ENCODE results near the gene DDX51.

DNA sequence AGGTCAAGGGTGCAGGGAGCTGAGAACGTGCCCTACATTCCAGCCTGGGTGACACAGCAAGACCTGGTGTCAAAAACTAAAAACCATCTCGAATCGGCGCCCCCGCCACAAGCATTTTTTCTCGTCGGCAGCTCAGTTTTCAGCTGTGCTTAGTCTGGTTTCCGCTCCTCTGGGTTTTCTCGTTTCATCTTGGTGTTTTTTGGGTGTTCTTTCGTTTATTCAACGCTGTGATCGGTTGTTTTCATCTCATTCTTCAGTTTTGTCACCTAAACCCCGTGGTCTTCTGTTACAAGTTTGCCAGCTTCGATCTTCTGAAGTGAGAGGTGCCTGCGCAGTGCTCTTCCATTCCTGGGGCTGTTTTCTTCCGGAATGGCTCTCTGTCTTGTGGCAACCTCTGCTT, 41.6 kb upstream of the DDX51 start:
- TF ChIP-seq, protein P1, sequence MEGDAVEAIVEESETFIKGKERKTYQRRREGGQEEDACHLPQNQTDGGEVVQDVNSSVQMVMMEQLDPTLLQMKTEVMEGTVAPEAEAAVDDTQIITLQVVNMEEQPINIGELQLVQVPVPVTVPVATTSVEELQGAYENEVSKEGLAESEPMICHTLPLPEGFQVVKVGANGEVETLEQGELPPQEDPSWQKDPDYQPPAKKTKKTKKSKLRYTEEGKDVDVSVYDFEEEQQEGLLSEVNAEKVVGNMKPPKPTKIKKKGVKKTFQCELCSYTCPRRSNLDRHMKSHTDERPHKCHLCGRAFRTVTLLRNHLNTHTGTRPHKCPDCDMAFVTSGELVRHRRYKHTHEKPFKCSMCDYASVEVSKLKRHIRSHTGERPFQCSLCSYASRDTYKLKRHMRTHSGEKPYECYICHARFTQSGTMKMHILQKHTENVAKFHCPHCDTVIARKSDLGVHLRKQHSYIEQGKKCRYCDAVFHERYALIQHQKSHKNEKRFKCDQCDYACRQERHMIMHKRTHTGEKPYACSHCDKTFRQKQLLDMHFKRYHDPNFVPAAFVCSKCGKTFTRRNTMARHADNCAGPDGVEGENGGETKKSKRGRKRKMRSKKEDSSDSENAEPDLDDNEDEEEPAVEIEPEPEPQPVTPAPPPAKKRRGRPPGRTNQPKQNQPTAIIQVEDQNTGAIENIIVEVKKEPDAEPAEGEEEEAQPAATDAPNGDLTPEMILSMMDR (conservative IDR thresholded peaks at IDR 0.05; ENCODE audit: low read depth in 2 of 2): no peak
- TF ChIP-seq EZH2phosphoT487 (IDR thresholded peaks at IDR 0.05; ENCODE audit: unreplicated experiment) (no peak), POLR2AphosphoS5 (IDR thresholded peaks at IDR 0.05; ENCODE audit: low read depth) (no peak), ZNF114 (CRISPR knock-in tag; IDR thresholded peaks at IDR 0.05) (no peak), JUNB (IDR thresholded peaks at IDR 0.05; ENCODE audit: unreplicated experiment) (no peak), EZH2 (IDR thresholded peaks at IDR 0.05; ENCODE audit: low read depth, unreplicated experiment) (no peak), CREB1 (CRISPR knock-in tag; IDR thresholded peaks at IDR 0.05; ENCODE audit: low read depth) (no peak)
- TF ChIP-seq, protein P2, sequence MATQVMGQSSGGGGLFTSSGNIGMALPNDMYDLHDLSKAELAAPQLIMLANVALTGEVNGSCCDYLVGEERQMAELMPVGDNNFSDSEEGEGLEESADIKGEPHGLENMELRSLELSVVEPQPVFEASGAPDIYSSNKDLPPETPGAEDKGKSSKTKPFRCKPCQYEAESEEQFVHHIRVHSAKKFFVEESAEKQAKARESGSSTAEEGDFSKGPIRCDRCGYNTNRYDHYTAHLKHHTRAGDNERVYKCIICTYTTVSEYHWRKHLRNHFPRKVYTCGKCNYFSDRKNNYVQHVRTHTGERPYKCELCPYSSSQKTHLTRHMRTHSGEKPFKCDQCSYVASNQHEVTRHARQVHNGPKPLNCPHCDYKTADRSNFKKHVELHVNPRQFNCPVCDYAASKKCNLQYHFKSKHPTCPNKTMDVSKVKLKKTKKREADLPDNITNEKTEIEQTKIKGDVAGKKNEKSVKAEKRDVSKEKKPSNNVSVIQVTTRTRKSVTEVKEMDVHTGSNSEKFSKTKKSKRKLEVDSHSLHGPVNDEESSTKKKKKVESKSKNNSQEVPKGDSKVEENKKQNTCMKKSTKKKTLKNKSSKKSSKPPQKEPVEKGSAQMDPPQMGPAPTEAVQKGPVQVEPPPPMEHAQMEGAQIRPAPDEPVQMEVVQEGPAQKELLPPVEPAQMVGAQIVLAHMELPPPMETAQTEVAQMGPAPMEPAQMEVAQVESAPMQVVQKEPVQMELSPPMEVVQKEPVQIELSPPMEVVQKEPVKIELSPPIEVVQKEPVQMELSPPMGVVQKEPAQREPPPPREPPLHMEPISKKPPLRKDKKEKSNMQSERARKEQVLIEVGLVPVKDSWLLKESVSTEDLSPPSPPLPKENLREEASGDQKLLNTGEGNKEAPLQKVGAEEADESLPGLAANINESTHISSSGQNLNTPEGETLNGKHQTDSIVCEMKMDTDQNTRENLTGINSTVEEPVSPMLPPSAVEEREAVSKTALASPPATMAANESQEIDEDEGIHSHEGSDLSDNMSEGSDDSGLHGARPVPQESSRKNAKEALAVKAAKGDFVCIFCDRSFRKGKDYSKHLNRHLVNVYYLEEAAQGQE (IDR thresholded peaks at IDR 0.05; ENCODE audit: unreplicated experiment): no peak

Data from GM23338 (cell line).